ENCODE results near the gene CST5.

DNA sequence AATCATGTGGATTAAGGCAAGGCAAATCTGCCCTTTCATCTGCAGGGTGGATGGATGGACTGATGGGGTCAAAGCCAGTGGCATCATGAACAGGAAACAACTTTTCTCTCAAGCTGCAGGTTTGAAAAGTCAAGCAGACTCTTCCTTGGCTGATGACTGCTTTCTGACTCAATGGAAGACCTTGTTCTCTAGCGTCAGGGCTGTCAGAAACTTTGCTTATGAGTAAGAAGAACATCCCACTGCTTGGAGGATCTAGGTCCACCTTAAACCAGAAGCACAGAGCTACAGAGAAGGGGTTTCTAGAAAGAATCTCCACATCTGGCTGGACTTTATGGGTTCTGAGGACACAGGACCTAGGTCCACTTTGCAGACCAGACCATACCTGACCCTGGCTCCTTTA, 36.3 kb upstream of the CST5 start:
- TF ChIP-seq, protein P1, sequence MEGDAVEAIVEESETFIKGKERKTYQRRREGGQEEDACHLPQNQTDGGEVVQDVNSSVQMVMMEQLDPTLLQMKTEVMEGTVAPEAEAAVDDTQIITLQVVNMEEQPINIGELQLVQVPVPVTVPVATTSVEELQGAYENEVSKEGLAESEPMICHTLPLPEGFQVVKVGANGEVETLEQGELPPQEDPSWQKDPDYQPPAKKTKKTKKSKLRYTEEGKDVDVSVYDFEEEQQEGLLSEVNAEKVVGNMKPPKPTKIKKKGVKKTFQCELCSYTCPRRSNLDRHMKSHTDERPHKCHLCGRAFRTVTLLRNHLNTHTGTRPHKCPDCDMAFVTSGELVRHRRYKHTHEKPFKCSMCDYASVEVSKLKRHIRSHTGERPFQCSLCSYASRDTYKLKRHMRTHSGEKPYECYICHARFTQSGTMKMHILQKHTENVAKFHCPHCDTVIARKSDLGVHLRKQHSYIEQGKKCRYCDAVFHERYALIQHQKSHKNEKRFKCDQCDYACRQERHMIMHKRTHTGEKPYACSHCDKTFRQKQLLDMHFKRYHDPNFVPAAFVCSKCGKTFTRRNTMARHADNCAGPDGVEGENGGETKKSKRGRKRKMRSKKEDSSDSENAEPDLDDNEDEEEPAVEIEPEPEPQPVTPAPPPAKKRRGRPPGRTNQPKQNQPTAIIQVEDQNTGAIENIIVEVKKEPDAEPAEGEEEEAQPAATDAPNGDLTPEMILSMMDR (IDR thresholded peaks at IDR 0.05), result no peak
- no peak for TF ChIP-seq POLR2A (IDR thresholded peaks at IDR 0.05)

All from right lobe of liver (tissue), 4 donors.